ENCODE measurements around the gene S100A3.
"Not testable (repeated sequence)": the region's sequence is repeated elsewhere in the genome, so short reads cannot be mapped to it uniquely, and the experiment has no call there.

DNA sequence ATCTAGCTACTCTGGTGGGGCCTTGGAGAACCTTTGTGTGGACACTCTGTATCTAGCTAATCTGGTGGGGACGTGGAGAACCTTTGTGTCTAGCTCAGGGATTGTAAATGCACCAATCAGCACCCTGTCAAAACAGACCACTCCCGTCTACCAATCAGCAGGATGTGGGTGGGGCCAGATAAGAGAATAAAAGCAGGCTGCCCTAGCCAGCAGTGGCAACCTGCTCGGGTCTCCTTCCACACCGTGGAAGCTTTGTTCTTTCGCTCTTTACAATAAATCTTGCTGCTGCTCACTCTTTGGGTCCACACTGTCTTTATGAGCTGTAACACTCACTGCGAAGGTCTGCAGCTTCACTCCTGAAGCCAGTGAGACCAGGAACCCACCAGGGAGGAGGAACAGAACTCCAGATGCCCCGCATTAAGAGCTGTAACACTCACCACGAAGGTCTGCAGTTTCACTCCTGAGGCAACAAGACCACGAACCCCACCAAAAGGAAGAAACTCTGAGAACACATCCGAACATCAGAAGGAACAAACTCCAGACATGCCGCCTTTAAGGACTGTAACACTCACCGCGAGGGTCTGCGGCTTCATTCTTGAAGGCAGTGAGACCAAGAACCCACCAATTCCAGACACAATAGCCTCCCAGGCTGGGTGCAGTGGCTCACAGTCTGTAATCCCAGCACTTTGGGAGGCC, 26.6 kb downstream of the S100A3 start:
- TF ChIP-seq MBNL3 (CRISPR knock-in tag; conservative IDR thresholded peaks at IDR 0.05); ZNF335 (CRISPR knock-in tag; IDR thresholded peaks at IDR 0.05); RFX5 (IDR thresholded peaks at IDR 0.05; ENCODE audit: low read depth, low read length); ARID2 (CRISPR knock-in tag; IDR thresholded peaks at IDR 0.05; ENCODE audit: borderline replicate concordance); CBX2 (IDR thresholded peaks at IDR 0.05; ENCODE audit: low read depth, low read length); CBX2 (CRISPR knock-in tag; IDR thresholded peaks at IDR 0.05; ENCODE audit: low read depth); REST (IDR thresholded peaks at IDR 0.05; ENCODE audit: borderline replicate concordance in 1 of 2, low read depth in 1 of 2, low read length in 2 of 2); ZNF33A (CRISPR knock-in tag; IDR thresholded peaks at IDR 0.05; ENCODE audit: borderline replicate concordance); KMT2B (CRISPR knock-in tag; IDR thresholded peaks at IDR 0.05); ZNF687 (CRISPR knock-in tag; IDR thresholded peaks at IDR 0.05): not testable (repeated sequence)
- TF ChIP-seq, protein P1, sequence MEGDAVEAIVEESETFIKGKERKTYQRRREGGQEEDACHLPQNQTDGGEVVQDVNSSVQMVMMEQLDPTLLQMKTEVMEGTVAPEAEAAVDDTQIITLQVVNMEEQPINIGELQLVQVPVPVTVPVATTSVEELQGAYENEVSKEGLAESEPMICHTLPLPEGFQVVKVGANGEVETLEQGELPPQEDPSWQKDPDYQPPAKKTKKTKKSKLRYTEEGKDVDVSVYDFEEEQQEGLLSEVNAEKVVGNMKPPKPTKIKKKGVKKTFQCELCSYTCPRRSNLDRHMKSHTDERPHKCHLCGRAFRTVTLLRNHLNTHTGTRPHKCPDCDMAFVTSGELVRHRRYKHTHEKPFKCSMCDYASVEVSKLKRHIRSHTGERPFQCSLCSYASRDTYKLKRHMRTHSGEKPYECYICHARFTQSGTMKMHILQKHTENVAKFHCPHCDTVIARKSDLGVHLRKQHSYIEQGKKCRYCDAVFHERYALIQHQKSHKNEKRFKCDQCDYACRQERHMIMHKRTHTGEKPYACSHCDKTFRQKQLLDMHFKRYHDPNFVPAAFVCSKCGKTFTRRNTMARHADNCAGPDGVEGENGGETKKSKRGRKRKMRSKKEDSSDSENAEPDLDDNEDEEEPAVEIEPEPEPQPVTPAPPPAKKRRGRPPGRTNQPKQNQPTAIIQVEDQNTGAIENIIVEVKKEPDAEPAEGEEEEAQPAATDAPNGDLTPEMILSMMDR (CRISPR knock-in tag; IDR thresholded peaks at IDR 0.05) = not testable (repeated sequence)
- TF ChIP-seq, protein P2, sequence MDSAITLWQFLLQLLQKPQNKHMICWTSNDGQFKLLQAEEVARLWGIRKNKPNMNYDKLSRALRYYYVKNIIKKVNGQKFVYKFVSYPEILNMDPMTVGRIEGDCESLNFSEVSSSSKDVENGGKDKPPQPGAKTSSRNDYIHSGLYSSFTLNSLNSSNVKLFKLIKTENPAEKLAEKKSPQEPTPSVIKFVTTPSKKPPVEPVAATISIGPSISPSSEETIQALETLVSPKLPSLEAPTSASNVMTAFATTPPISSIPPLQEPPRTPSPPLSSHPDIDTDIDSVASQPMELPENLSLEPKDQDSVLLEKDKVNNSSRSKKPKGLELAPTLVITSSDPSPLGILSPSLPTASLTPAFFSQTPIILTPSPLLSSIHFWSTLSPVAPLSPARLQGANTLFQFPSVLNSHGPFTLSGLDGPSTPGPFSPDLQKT (CRISPR knock-in tag; IDR thresholded peaks at IDR 0.05; ENCODE audit: borderline replicate concordance) = not testable (repeated sequence)

All from HepG2 (cell line).